HUDEP-2 (cell line): ENCODE data around the gene PDE4D.

Source experiments
- DNase-seq, 76 experiments: peaks; one replicate each; lab custom pipeline; 2025; ENCODE audit not compliant: unreplicated experiment in 76 of 76; lab: John Stamatoyannopoulos, UW

The PDE4D gene

GRCh38 chr5:59040024-59040803 is 853.3 kb downstream of the PDE4D start:
- no peak for DNase-seq

- peak in 1 of 76 experiments; percentile 1 for DNase-seq
Observed at GRCh38 chr5:59039296-59040023, 854.1 kb downstream of the PDE4D start.

GRCh38 chr5:59038798-59039295 is 854.7 kb downstream of the PDE4D start:
- DNase-seq, result no peak

- no peak for DNase-seq
Observed at GRCh38 chr5:59037941-59038797, 855.4 kb downstream of the PDE4D start.

- DNase-seq, result no peak
Observed at GRCh38 chr5:59037453-59037852, 856.1 kb downstream of the PDE4D start.

GRCh38 chr5:59037041-59037440 is 856.5 kb downstream of the PDE4D start:
- no peak for DNase-seq

GRCh38 chr5:59036274-59036961 is 857.1 kb downstream of the PDE4D start:
- DNase-seq, result no peak

GRCh38 chr5:59035681-59036080 is 857.8 kb downstream of the PDE4D start:
- DNase-seq, result no peak

- DNase-seq, result peak in 4 of 76 experiments; percentile 1 to 10 (median 3)
Observed at GRCh38 chr5:59034498-59035186, 858.9 kb downstream of the PDE4D start.

- no peak for DNase-seq
Observed at GRCh38 chr5:59027145-59027907, 866.2 kb downstream of the PDE4D start.

GRCh38 chr5:59025734-59026133 is 867.8 kb downstream of the PDE4D start:
- DNase-seq, result no peak

- DNase-seq, result no peak
Observed at GRCh38 chr5:59021837-59022514, 871.5 kb downstream of the PDE4D start.

- DNase-seq, result no peak
Observed at GRCh38 chr5:59021286-59021673, 872.2 kb downstream of the PDE4D start.

- no peak for DNase-seq
Observed at GRCh38 chr5:59020611-59021285, 872.8 kb downstream of the PDE4D start.

GRCh38 chr5:59019078-59019477 is 874.4 kb downstream of the PDE4D start:
- DNase-seq, result no peak

GRCh38 chr5:59016925-59017324 is 876.6 kb downstream of the PDE4D start:
- no peak for DNase-seq

- no peak for DNase-seq
Observed at GRCh38 chr5:59008816-59009473, 884.6 kb downstream of the PDE4D start.
